Bronchial epithelial cell (primary cell): ENCODE results near the gene SH3D19. TPM values are rescaled to one million over a fixed set of nuclear protein-coding genes. Genes with fewer than 3 reads are reported as not detected.

Experiments
- DNase-seq: peaks from one replicate; pipeline ENCODE4 v3.0.0-alpha.2; 2010; ENCODE audit warnings: low read depth
- FAIRE-seq: peaks from 2 replicates; lab custom pipeline; 2011; peaks lifted over from hg19 to GRCh38; lab: Jason Lieb, UNC
- H3K27me3 ChIP-seq: 2 replicates; pipeline ENCODE4 v1.5.1; 2011; ENCODE audit warnings: low read length; ENCODE audit not compliant: control insufficient read depth, insufficient read depth
- H3K36me3 ChIP-seq: 2 replicates; pipeline ENCODE4 v1.5.1; 2011; ENCODE audit warnings: low read length; ENCODE audit not compliant: control insufficient read depth, insufficient read depth
- H3K4me3 ChIP-seq: 2 replicates; pipeline ENCODE4 v1.5.1; 2011; ENCODE audit warnings: mild to moderate bottlenecking, low read depth, low read length, control low read depth
- total RNA-seq: library from RNA; depleted of rRNA; stranded (reverse); fragments of >200 nt; gene quantifications from 2 replicates; pipeline ENCODE4 v1.2.1, GENCODE V29; 2014
- TF ChIP-seq, protein P1 (sequence below): IDR thresholded peaks from 2 replicates; pipeline ENCODE4 v1.5.1; 2011; ENCODE audit warnings: mild to moderate bottlenecking, moderate library complexity, low read length, control low read depth, inconsistent platforms; ENCODE audit not compliant: insufficient read depth, severe bottlenecking

The SH3D19 gene
- total RNA-seq, 1 donor from 2014 or later: 13.2 TPM

- no peak for FAIRE-seq
- H3K36me3 ChIP-seq: peaks cover 1% of the 10 kb centered on the region
- no peaks in the 10 kb centered on the region for H3K27me3 ChIP-seq
- DNase-seq: no peak
- H3K4me3 ChIP-seq: no peak overlapping the region
- TF ChIP-seq, protein P1, sequence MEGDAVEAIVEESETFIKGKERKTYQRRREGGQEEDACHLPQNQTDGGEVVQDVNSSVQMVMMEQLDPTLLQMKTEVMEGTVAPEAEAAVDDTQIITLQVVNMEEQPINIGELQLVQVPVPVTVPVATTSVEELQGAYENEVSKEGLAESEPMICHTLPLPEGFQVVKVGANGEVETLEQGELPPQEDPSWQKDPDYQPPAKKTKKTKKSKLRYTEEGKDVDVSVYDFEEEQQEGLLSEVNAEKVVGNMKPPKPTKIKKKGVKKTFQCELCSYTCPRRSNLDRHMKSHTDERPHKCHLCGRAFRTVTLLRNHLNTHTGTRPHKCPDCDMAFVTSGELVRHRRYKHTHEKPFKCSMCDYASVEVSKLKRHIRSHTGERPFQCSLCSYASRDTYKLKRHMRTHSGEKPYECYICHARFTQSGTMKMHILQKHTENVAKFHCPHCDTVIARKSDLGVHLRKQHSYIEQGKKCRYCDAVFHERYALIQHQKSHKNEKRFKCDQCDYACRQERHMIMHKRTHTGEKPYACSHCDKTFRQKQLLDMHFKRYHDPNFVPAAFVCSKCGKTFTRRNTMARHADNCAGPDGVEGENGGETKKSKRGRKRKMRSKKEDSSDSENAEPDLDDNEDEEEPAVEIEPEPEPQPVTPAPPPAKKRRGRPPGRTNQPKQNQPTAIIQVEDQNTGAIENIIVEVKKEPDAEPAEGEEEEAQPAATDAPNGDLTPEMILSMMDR: no peak
Observed at GRCh38 chr4:151152028-151152427, 173.4 kb downstream of the SH3D19 start.

DNA sequence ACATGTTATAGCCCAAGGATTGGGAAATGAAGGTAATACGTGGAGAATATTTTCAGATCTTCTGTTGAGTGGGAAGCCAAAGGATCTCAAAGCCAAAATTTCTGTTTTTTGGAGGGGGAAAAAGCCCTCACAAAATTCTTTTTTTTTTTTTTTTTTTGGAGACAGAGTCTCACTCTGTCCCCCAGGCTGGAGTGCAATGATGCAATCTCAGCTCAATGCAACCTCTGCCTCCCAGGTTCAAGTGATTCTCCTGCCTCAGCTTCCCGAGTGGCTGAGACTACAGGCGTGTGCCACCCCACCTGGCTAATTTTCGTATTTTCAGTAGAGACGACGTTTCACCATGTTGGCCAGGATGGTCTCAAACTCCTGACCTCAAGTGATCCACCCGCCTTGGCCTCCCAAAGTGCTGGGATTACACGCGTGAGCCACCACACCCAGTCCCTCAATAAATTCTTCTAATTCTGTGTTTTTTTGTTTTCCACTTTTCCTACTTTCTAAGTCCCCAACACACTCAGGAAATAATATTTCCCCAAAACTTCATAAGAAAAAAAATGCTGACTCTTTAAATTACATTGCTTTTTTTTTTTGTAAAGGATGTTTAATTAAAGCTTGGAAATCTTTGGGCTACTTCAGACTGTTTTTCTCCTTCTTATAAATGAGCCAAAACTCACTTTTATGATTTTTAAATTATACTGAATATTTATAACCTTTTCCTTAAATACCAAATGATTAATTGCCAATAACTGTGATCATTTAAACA lies 174.4 kb downstream of the SH3D19 start:
- TF ChIP-seq, protein P1: no peak
- no peak overlapping the region for H3K4me3 ChIP-seq
- peaks cover 1% of the 10 kb centered on the region for H3K36me3 ChIP-seq
- DNase-seq (no peak), FAIRE-seq (no peak)
- H3K27me3 ChIP-seq: no peaks in the 10 kb centered on the region

- no peak for DNase-seq
- H3K36me3 ChIP-seq: peaks cover 5% of the 10 kb centered on the region
Observed at GRCh38 chr4:151148261-151148660, 177.1 kb downstream of the SH3D19 start.

DNA sequence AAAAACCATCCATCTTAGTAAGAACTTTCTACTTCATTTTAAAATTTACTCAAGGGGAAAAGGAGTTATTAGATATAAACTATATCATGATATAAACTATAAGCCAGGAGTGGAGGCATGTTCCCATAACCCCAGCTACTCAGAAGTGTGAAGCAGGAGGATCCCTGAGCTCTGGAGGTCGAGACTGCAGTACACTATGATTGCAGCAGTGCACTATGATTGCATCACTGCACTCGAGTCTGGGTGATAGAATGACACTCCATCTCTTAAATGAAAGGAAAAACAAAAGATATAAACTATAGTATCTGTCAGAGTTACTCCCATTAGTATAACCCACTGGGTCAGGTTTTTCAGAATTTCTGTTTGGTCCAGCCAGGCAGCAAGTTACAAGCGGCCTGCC lies 178.4 kb downstream of the SH3D19 start:
- no peak for DNase-seq
- H3K27me3 ChIP-seq: no peaks in the 10 kb centered on the region
- H3K4me3 ChIP-seq: no peak overlapping the region
- FAIRE-seq: no peak
- TF ChIP-seq, protein P1: no peak
- peaks cover 8% of the 10 kb centered on the region for H3K36me3 ChIP-seq

More at GRCh38 chr4:151148261-151148660, 177.1 kb downstream of the SH3D19 start:
- TF ChIP-seq, protein P1: no peak
- Histone ChIP-seq H3K4me3 (no peak overlapping the region), H3K27me3 (no peaks in the 10 kb centered on the region)
- no peak for FAIRE-seq

DNA sequence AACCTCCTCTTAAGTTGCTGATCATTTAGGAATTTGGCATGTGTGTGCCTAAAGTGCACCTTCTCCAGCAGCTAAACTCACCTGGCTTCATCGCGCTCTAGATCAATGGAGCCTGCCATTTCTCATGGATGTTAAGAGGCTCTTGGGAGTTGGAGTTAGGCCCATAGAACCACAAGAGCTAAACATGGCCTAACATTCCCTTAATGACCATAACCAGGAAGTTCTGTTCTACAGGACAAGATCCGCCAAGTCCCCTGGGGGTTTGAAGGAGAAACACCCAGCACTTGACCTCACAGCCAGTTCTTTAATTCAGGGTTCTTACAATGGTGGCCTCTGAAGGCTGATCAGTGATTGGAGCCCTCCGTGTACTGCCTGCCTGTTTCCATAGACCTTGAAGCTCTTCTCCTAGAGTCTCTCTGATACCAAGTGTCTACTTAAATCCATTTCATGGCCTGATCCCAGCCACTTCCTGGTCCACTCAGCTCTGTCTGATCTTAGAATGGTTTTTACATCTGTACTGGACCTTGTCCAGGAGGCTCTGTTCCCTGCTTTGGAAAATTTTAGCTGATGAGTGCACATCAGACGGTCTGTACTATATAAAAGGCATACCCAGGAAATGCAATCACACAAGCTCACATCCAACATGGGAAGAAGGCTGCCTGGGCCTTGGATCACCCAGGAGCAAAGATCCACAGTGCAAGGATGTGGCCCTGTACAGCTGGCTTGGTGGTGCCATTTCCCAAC lies 180.9 kb downstream of the SH3D19 start:
- H3K36me3 ChIP-seq: peaks cover 10% of the 10 kb centered on the region

More for the DNA sequence above, 180.9 kb downstream of the SH3D19 start:
- FAIRE-seq (peak; percentile 64), DNase-seq (no peak)
- no peak overlapping the region for H3K4me3 ChIP-seq
- no peaks in the 10 kb centered on the region for H3K27me3 ChIP-seq
- TF ChIP-seq, protein P1: no peak
